T47D (cell line): ENCODE measurements around the gene CEP68.
"Not testable (repeated sequence)": the region's sequence is repeated elsewhere in the genome, so short reads cannot be mapped to it uniquely, and the experiment has no call there.

ENCODE experiments used
- DNase-seq, 2 experiments: peaks; one replicate each; pipeline versions ENCODE4 v3.0.0 to v3.0.0-alpha.2; 2011 to 2012; ENCODE audit warnings: low read depth in 1 of 2, low spot score in 1 of 2
- JUND ChIP-seq: IDR thresholded peaks from 2 replicates; pipeline ENCODE4 v1.6.1; 2012; ENCODE audit warnings: low read depth
- in situ Hi-C: cut with HindIII; loops from 2 replicates; pipeline ENCODE4 v1.10.0; 2016; ENCODE audit warnings: low sequenced_read_pairs, low pct_unique_long_range_greater_than_20kb

CEP68 gene

GRCh38 chr2:65023742-65024141 is 32.5 kb upstream of the CEP68 start:
- DNase-seq, result no peak
- no peak for TF ChIP-seq JUND
- in situ Hi-C loops, result no loop called here

- TF ChIP-seq JUND, result no peak
- in situ Hi-C loops, result no loop called here
- DNase-seq, result no peak
These were observed 31.9 kb upstream of the CEP68 start for GRCh38 chr2:65024149-65024829.

- no peak for DNase-seq
- in situ Hi-C loops, result no loop called here
- TF ChIP-seq JUND, result no peak
These were observed 30.6 kb upstream of the CEP68 start for GRCh38 chr2:65025453-65026123.

GRCh38 chr2:65026154-65026553 is 30.1 kb upstream of the CEP68 start:
- no peak for DNase-seq
- in situ Hi-C loops, result no loop called here
- no peak for TF ChIP-seq JUND

GRCh38 chr2:65026704-65027464 is 29.3 kb upstream of the CEP68 start:
- in situ Hi-C loops, result no loop called here
- DNase-seq, result no peak
- TF ChIP-seq JUND, result no peak

GRCh38 chr2:65027616-65028244 is 28.5 kb upstream of the CEP68 start:
- no peak for TF ChIP-seq JUND
- DNase-seq, result no peak
- in situ Hi-C loops, result no loop called here

GRCh38 chr2:65030476-65031332 is 25.5 kb upstream of the CEP68 start:
- in situ Hi-C loops, result no loop called here
- DNase-seq, result no peak
- TF ChIP-seq JUND, result no peak

GRCh38 chr2:65031341-65032018 is 24.7 kb upstream of the CEP68 start:
- no peak for DNase-seq
- no peak for TF ChIP-seq JUND
- in situ Hi-C loops, result no loop called here

GRCh38 chr2:65032019-65032975 is 23.9 kb upstream of the CEP68 start:
- DNase-seq, result no peak
- in situ Hi-C loops, result no loop called here
- TF ChIP-seq JUND, result no peak

GRCh38 chr2:65033178-65033577 is 23.0 kb upstream of the CEP68 start:
- no peak for TF ChIP-seq JUND
- in situ Hi-C loops, result no loop called here
- DNase-seq, result no peak

GRCh38 chr2:65033667-65034066 is 22.5 kb upstream of the CEP68 start:
- in situ Hi-C loops, DNase-seq: not testable (repeated sequence)
